IMR-90 (cell line): ENCODE measurements around the gene LYRM4. TPM values are rescaled to one million over a fixed set of nuclear protein-coding genes. Genes with fewer than 3 reads are reported as not detected.
A peak's percentile ranks its signal among the peaks of the same experiment; 100 is the strongest.

Experiments used
- ATAC-seq: fragments of 200-7000 bp; cut with Tn5 transposase; 2 replicates; pipeline ENCODE4 v1.9.1; 2020; ENCODE audit warnings: low read depth, mild to moderate bottlenecking, moderate library complexity
- BruUV-seq: library from RNA; stranded (reverse); fragments of 400-500 nt; replicated peaks from 2 replicates; lab custom pipeline; 2021; lab: Mats Ljungman, UMichigan
- CTCF ChIA-PET: fragments of 300-600 bp; formaldehyde crosslinking; extraction: SDS; loops from one replicate; lab custom pipeline; 2021; ENCODE audit warnings: antibody characterized with exemption; lab: Yijun Ruan, JAX
- POLR2A ChIA-PET: fragments of 300-600 bp; sonication (Branson Sonifier 250); formaldehyde crosslinking; loops from one replicate; lab custom pipeline; 2022; ENCODE audit warnings: antibody characterized with exemption; ENCODE audit not compliant: unreplicated experiment; lab: Charles Lee
- DNase-seq: peaks from one replicate; pipeline ENCODE4 v3.0.0; 2013
- H2AFZ ChIP-seq: replicated peaks from 2 replicates; pipeline ENCODE3; 2013; ENCODE audit warnings: low read length, mild to moderate bottlenecking; ENCODE audit not compliant: poor library complexity
- H2AK5ac ChIP-seq: 2 replicates; pipeline ENCODE4 v1.6.1; 2013; ENCODE audit warnings: low read depth, low read length, inconsistent platforms
- H2AK9ac ChIP-seq: replicated peaks from 2 replicates; pipeline ENCODE3; 2013; ENCODE audit warnings: mild to moderate bottlenecking, low read depth, low read length, moderate library complexity; ENCODE audit not compliant: poor library complexity
- H2BK120ac ChIP-seq: 2 replicates; pipeline ENCODE4 v1.6.1; 2013; ENCODE audit warnings: low read depth, low read length, inconsistent platforms
- H2BK15ac ChIP-seq: 3 replicates; pipeline ENCODE4 v1.6.1; 2013; ENCODE audit warnings: low read depth, low read length, inconsistent platforms
- H2BK20ac ChIP-seq: 2 replicates; pipeline ENCODE4 v1.6.1; 2013; ENCODE audit warnings: low read depth, mild to moderate bottlenecking, inconsistent platforms, low read length, moderate library complexity
- H2BK5ac ChIP-seq: 2 replicates; pipeline ENCODE4 v1.6.1; 2013; ENCODE audit warnings: mild to moderate bottlenecking, low read depth, low read length, inconsistent platforms; ENCODE audit not compliant: poor library complexity, severe bottlenecking
- H3K14ac ChIP-seq: replicated peaks from 2 replicates; pipeline ENCODE4 v1.6.1; 2013; ENCODE audit warnings: low read depth, low read length, inconsistent platforms
- H3K18ac ChIP-seq: 2 replicates; pipeline ENCODE4 v1.6.1; 2013; ENCODE audit warnings: low read depth, low read length, control low read depth
- H3K23ac ChIP-seq: 2 replicates; pipeline ENCODE4 v1.6.1; 2013; ENCODE audit warnings: low read depth, low read length, inconsistent platforms
- H3K27ac ChIP-seq: 2 replicates; pipeline ENCODE4 v1.5.1; 2013; ENCODE audit warnings: mild to moderate bottlenecking, control low read depth, low read length; ENCODE audit not compliant: insufficient read depth
- H3K27me3 ChIP-seq: 2 replicates; pipeline ENCODE4 v1.6.1; 2013; ENCODE audit warnings: low read length; ENCODE audit not compliant: control insufficient read depth, insufficient read depth
- H3K36me3 ChIP-seq: 2 replicates; pipeline ENCODE4 v1.6.1; 2013; ENCODE audit warnings: low read length, mixed read lengths; ENCODE audit not compliant: control insufficient read depth, insufficient read depth
- H3K4ac ChIP-seq: 2 replicates; pipeline ENCODE4 v1.6.1; 2013; ENCODE audit warnings: low read depth, low read length, inconsistent platforms
- H3K4me1 ChIP-seq: 2 replicates; pipeline ENCODE4 v1.6.1; 2013; ENCODE audit warnings: low read length, mixed read lengths; ENCODE audit not compliant: control insufficient read depth, insufficient read depth
- H3K4me2 ChIP-seq: 2 replicates; pipeline ENCODE4 v1.6.1; 2013; ENCODE audit warnings: low read depth, mild to moderate bottlenecking, control low read depth, low read length, moderate library complexity
- H3K4me3 ChIP-seq: 2 replicates; pipeline ENCODE4 v1.5.1; 2013; ENCODE audit warnings: low read depth, mild to moderate bottlenecking, control low read depth, low read length, moderate library complexity; ENCODE audit not compliant: insufficient read depth
- H3K56ac ChIP-seq: 2 replicates; pipeline ENCODE4 v1.6.1; 2013; ENCODE audit warnings: low read length, inconsistent platforms; ENCODE audit not compliant: insufficient read depth; ENCODE audit errors: extremely low read depth
- H3K79me1 ChIP-seq, 2 experiments: 2 replicates each; pipeline ENCODE4 v1.6.1; 2013; ENCODE audit warnings: low read length in 2 of 2, inconsistent platforms in 1 of 2, low read depth in 1 of 2
- H3K9ac ChIP-seq: 2 replicates; pipeline ENCODE4 v1.6.1; 2013; ENCODE audit warnings: low read depth, low read length, control low read depth
- H3K9me1 ChIP-seq: 2 replicates; pipeline ENCODE4 v1.6.1; 2013; ENCODE audit warnings: low read length, inconsistent platforms; ENCODE audit not compliant: insufficient read depth
- H3K9me3 ChIP-seq: 2 replicates; pipeline ENCODE4 v1.6.1; 2013; ENCODE audit warnings: low read length; ENCODE audit not compliant: control insufficient read depth, insufficient read depth
- H4K20me1 ChIP-seq: 2 replicates; pipeline ENCODE4 v1.6.1; 2013; ENCODE audit warnings: low read length, inconsistent platforms; ENCODE audit not compliant: insufficient read depth
- H4K5ac ChIP-seq: 2 replicates; pipeline ENCODE4 v1.6.1; 2013; ENCODE audit warnings: mild to moderate bottlenecking, low read depth, low read length, control low read depth
- H4K8ac ChIP-seq, 2 experiments: 2 replicates each; pipeline ENCODE4 v1.6.1; 2013; ENCODE audit warnings: low read depth in 2 of 2, low read length in 2 of 2, control low read depth in 1 of 2, inconsistent platforms in 1 of 2
- H4K91ac ChIP-seq: 2 replicates; pipeline ENCODE4 v1.6.1; 2013; ENCODE audit warnings: low read depth, low read length, inconsistent platforms; ENCODE audit not compliant: insufficient read depth
- BHLHE40 ChIP-seq: fragments of 150-350 bp; IDR thresholded peaks from 2 replicates; pipeline ENCODE4 v1.6.1; 2016; ENCODE audit warnings: mild to moderate bottlenecking, low read depth, low read length
- CEBPB ChIP-seq: IDR thresholded peaks from 2 replicates; pipeline ENCODE4 v1.6.1; 2012; ENCODE audit warnings: low read depth, low read length, improper control_type of control experiment
- CTCF ChIP-seq: conservative IDR thresholded peaks from 2 replicates; pipeline ENCODE4 v1.5.1; 2012; ENCODE audit warnings: mild to moderate bottlenecking, low read depth, low read length, improper control_type of control experiment
- MAFK ChIP-seq: IDR thresholded peaks from 2 replicates; pipeline ENCODE4 v1.6.1; 2012; ENCODE audit warnings: low read depth, low read length, improper control_type of control experiment
- NFE2L2 ChIP-seq: fragments of 150-350 bp; IDR thresholded peaks from 2 replicates; pipeline ENCODE4 v1.6.1; 2016; ENCODE audit warnings: low read depth, mild to moderate bottlenecking, low read length
- RAD21 ChIP-seq: IDR thresholded peaks from 2 replicates; pipeline ENCODE4 v1.6.1; 2012; ENCODE audit warnings: low read length, improper control_type of control experiment
- RCOR1 ChIP-seq: IDR thresholded peaks from 2 replicates; pipeline ENCODE4 v1.6.1; 2012; ENCODE audit warnings: mild to moderate bottlenecking, low read length, improper control_type of control experiment; ENCODE audit not compliant: insufficient replicate concordance
- RFX5 ChIP-seq: IDR thresholded peaks from 2 replicates; pipeline ENCODE4 v1.8.0; 2012; ENCODE audit warnings: low read depth, mild to moderate bottlenecking, low read length, moderate library complexity
- WGBS, 2 experiments: methylation state at CpG; one replicate each; pipeline versions ENCODE4 v1.1.5 to v1.1.7; 2013; ENCODE audit warnings: missing lambda C conversion rate in 2 of 2; ENCODE audit not compliant: insufficient read length in 1 of 2; ENCODE audit errors: extremely low coverage in 2 of 2; 5-methylcytosine and 5-hydroxymethylcytosine counted together
- dilution Hi-C: fragments of 300-500 bp; cut with HindIII; formaldehyde crosslinking; loops from one replicate; pipeline ENCODE4 v1.14.3; 2018; ENCODE audit warnings: low sequenced_read_pairs; ENCODE audit not compliant: unreplicated experiment
- in situ Hi-C: fragments of 300-500 bp; cut with MboI; formaldehyde crosslinking; loops from 3 replicates; pipeline ENCODE4 v1.14.3; 2019; ENCODE audit warnings: low sequenced_read_pairs, inconsistent platforms, mixed read lengths
- intact Hi-C: fragments of 100-400 bp; cut with micrococcal nuclease; formaldehyde crosslinking; loops from 2 replicates; pipeline ENCODE4 v1.10.0; 2022
- polyA plus RNA-seq, 3 experiments: library from polyadenylated mRNA; depleted of rRNA; stranded (reverse); fragments of >200 nt; gene quantifications; 2 replicates each; pipeline ENCODE4 v1.2.3, GENCODE V29; 2012; ENCODE audit warnings: low replicate concordance in 1 of 3
- total RNA-seq: library from RNA; depleted of rRNA; stranded (reverse); fragments of >200 nt; gene quantifications from 2 replicates; pipeline ENCODE4 v1.2.3, GENCODE V29; 2012

LYRM4 gene
- total and polyA plus RNA-seq, 2 of the 4 experiments (the other 2 are of a cell fraction), result 11.5 to 26.6 TPM

GRCh38 chr6:5130135-5130866 lies 130.4 kb downstream of the LYRM4 start:
- TF ChIP-seq MAFK (peak; percentile 92), RFX5 (no peak), NFE2L2 (no peak), CEBPB (no peak), RCOR1 (no peak), BHLHE40 (no peak), CTCF (no peak), RAD21 (no peak)
- POLR2A ChIA-PET, result no interaction called here
- Histone ChIP-seq H3K36me3 (no peaks in the 10 kb centered on the region), H2BK15ac (no peak overlapping the region), H2AFZ (no peak overlapping the region), H4K20me1 (no peaks in the 10 kb centered on the region), H3K27me3 (no peaks in the 10 kb centered on the region), H2BK20ac (no peak overlapping the region), H3K27ac (no peak overlapping the region), H3K9me1 (peaks cover 2% of the 10 kb centered on the region), H2BK120ac (no peak overlapping the region), H3K9me3 (no peaks in the 10 kb centered on the region), H3K23ac (no peak overlapping the region), H3K4ac (no peak overlapping the region), H4K5ac (no peak overlapping the region), H3K4me2 (no peak overlapping the region), H3K9ac (no peak overlapping the region), H2AK5ac (no peak overlapping the region), H3K14ac (no peak overlapping the region), H3K79me1 (no peaks in the 10 kb centered on the region), H2AK9ac (no peak overlapping the region), H3K4me3 (no peak overlapping the region), H4K91ac (peak overlapping the region; percentile 37; the same call in 1 of the 2 replicates), H3K18ac (no peak overlapping the region), H4K8ac (no peak overlapping the region), H3K56ac (no peak overlapping the region), H3K4me1 (peaks cover 11% of the 10 kb centered on the region), H2BK5ac (no peak overlapping the region)
- CTCF ChIA-PET, result no interaction called here
- dilution Hi-C loops, result no loop called here
- intact Hi-C loops, result no loop called here
- WGBS, 2 experiments, result 78% methylated on average over 5 of the region's 10 CpGs; no CpG with 5 or more reads in 1 of the 2 experiments
- ATAC-seq (no peak), DNase-seq (no peak)
- BruUV-seq, result no TSS peak
- in situ Hi-C loops, result no loop called here
